ENCODE results near the gene CHSY3.

The CHSY3 gene

DNA sequence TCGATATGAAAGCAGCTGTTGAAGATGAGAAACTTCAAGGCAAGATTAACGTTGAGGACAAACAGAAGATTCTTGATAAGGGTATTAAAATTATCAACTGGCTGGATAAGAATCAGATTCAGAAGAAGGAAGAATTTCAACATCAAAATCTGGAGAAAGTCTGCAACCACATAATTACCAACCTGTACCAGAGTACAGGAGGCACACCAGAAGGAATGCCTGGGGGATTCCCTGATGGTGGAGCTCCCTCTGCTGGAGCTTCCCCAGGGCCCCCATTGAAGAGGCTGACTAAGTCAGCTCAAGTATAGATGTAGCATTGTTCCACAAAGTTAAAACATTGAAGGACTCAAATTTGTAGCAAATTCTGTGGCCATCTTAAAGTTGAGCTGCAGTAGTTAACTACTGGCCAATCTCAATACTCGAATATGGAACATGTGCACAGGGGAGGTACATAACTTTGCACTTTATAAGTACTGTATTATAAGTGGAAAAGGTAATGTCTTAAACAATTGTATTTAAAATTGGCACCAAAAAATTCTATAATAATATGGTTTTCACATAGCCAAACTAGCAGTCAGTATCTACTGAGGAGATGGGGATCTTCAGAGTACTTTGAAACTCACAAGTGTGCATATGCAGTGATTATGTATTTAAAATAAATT is 237.5 kb downstream of the CHSY3 start:
- TF ChIP-seq RAD21 (IDR thresholded peaks at IDR 0.05; ENCODE audit: low read depth) (peak; percentile 77), EP300 (IDR thresholded peaks at IDR 0.05; ENCODE audit: borderline replicate concordance) (no peak), TAF1 (IDR thresholded peaks at IDR 0.05; ENCODE audit: low read depth) (no peak), NFIC (IDR thresholded peaks at IDR 0.05) (no peak)

DNA sequence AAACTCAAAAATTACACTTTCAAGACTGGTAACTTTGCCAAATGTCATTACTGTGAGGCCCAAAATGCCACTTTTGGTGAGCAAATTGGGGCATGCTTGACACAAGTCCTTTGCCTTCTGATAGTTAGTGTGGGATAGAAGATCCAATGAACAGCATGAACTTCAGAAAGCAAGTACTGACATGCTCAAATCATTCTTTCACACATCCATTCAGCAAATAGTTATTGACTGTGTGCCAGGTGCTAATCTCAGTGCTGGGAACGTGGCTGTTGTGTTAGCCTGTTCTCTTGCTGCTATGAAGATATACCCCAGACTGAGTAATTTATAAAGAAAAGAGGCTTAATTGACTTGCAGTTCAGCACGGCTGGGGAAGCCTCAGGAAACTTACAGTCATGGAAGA is 247.0 kb downstream of the CHSY3 start:
- no peak for TF ChIP-seq REST (IDR thresholded peaks at IDR 0.05; ENCODE audit: low read depth)
- TF ChIP-seq USF1 (IDR thresholded peaks at IDR 0.05) = no peak
- TF ChIP-seq FOXM1 (IDR thresholded peaks at IDR 0.05; ENCODE audit: borderline replicate concordance, low read depth) = no peak
- TF ChIP-seq CREB1 (IDR thresholded peaks at IDR 0.05; ENCODE audit: low read depth) = no peak
- TF ChIP-seq RAD21 (IDR thresholded peaks at IDR 0.05; ENCODE audit: low read depth) = no peak

DNA sequence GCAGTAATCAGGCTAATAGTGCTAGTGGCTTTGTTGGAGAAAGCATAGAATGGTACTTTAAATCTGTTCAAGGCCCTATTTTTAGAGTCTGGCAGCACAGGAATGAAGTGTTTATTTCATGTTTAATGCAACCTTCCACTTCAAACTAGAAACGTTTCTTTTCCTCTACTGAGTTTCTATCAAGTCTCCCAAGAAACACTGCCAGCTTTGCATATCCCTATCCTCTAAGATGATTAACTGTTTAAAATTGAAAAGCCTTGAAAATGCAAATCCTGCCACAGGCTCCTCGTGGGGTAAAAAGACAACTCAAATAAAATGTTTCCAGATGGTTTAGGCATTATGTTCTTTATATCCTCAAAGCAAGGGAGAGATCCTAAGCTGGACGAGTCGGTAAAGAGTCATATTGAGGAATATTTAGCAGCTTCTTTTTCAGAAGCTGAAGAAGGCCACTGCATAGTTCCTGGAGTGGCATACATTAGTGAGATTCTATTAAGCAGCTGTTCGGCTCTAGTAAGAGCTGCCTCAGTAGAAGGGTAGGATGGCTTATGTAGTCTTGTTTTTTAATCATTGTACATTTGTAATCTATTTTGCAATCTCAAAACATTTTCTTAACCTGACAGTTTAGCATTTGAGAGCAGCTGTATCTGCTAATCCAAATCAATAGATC is 251.2 kb downstream of the CHSY3 start:
- TF ChIP-seq CREB1 (IDR thresholded peaks at IDR 0.05; ENCODE audit: low read depth) = no peak
- TF ChIP-seq YY1 (IDR thresholded peaks at IDR 0.05; ENCODE audit: low read depth) = no peak
- TF ChIP-seq USF1 (IDR thresholded peaks at IDR 0.05) = no peak
- TF ChIP-seq EP300 (IDR thresholded peaks at IDR 0.05; ENCODE audit: borderline replicate concordance) = no peak
- no peak for TF ChIP-seq EGR1 (IDR thresholded peaks at IDR 0.05)
- no peak for TF ChIP-seq REST (IDR thresholded peaks at IDR 0.05; ENCODE audit: low read depth)
- TF ChIP-seq CEBPB (IDR thresholded peaks at IDR 0.05) = no peak
- no peak for TF ChIP-seq RAD21 (IDR thresholded peaks at IDR 0.05; ENCODE audit: low read depth)

GRCh38 chr5:130158036-130158435 is 253.8 kb downstream of the CHSY3 start:
- TF ChIP-seq CREB1 (IDR thresholded peaks at IDR 0.05; ENCODE audit: low read depth) = no peak

- TF ChIP-seq USF1 (IDR thresholded peaks at IDR 0.05) (no peak), EGR1 (IDR thresholded peaks at IDR 0.05) (no peak), REST (IDR thresholded peaks at IDR 0.05; ENCODE audit: low read depth) (no peak), EP300 (IDR thresholded peaks at IDR 0.05; ENCODE audit: borderline replicate concordance) (no peak), TCF12 (IDR thresholded peaks at IDR 0.05; ENCODE audit: low read depth) (no peak)
Observed at GRCh38 chr5:130159968-130160367, 255.7 kb downstream of the CHSY3 start.

GRCh38 chr5:130164966-130165365 is 260.7 kb downstream of the CHSY3 start:
- TF ChIP-seq FOXM1 (IDR thresholded peaks at IDR 0.05; ENCODE audit: borderline replicate concordance, low read depth) (no peak), TAF1 (IDR thresholded peaks at IDR 0.05; ENCODE audit: low read depth) (no peak), EP300 (IDR thresholded peaks at IDR 0.05; ENCODE audit: borderline replicate concordance) (no peak), CEBPB (IDR thresholded peaks at IDR 0.05) (no peak), REST (IDR thresholded peaks at IDR 0.05; ENCODE audit: low read depth) (no peak)
- TF ChIP-seq, protein P1, sequence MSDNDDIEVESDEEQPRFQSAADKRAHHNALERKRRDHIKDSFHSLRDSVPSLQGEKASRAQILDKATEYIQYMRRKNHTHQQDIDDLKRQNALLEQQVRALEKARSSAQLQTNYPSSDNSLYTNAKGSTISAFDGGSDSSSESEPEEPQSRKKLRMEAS (IDR thresholded peaks at IDR 0.05) = no peak

Data from Ishikawa (cell line).